Spleen (tissue), 11 donors: ENCODE measurements around the gene NUMA1. TPM values are rescaled to one million over a fixed set of nuclear protein-coding genes. Genes with fewer than 3 reads are reported as not detected.

Experiments used
- DNase-seq: peaks from one replicate; pipeline ENCODE4 v3.0.0-alpha.2; 2020
- H3K27ac ChIP-seq, 8 donors: fragments of 200-600 bp; sonication (generic) in 7 of 8; 1 replicate in 4 of 8; 2 replicates in 4 of 8; pipeline versions ENCODE4 v1.5.0 to v1.8.0; 2016 to 2021; ENCODE audit warnings: inconsistent platforms in 4 of 8, mild to moderate bottlenecking in 4 of 8, moderate library complexity in 1 of 8
- H3K27me3 ChIP-seq, 7 donors: fragments of 200-600 bp; sonication (generic) in 6 of 7; replicated peaks in 1 of 7; 1 replicate in 4 of 7; 2 replicates in 3 of 7; pipeline versions ENCODE4 v1.5.0 to v1.8.0; 2016 to 2021; ENCODE audit warnings: inconsistent platforms in 3 of 7, mild to moderate bottlenecking in 1 of 7
- H3K36me3 ChIP-seq, 6 donors: fragments of 200-600 bp; sonication (generic) in 5 of 6; 1 replicate in 4 of 6; 2 replicates in 2 of 6; pipeline versions ENCODE4 v1.5.0 to v1.8.0; 2016 to 2021; ENCODE audit warnings: inconsistent platforms in 2 of 6
- H3K4me1 ChIP-seq, 6 donors: fragments of 200-600 bp; sonication (generic) in 5 of 6; 1 replicate in 3 of 6; 2 replicates in 3 of 6; pipeline versions ENCODE4 v1.5.0 to v1.8.0; 2016 to 2021; ENCODE audit warnings: inconsistent platforms in 3 of 6
- H3K4me3 ChIP-seq, 8 donors: fragments of 200-600 bp; sonication (generic) in 7 of 8; 1 replicate in 4 of 8; 2 replicates in 4 of 8; pipeline versions ENCODE4 v1.5.0 to v1.8.0; 2016 to 2021; ENCODE audit warnings: inconsistent platforms in 4 of 8, mild to moderate bottlenecking in 4 of 8, moderate library complexity in 2 of 8
- H3K9me3 ChIP-seq, 8 donors: fragments of 200-600 bp; sonication (generic) in 7 of 8; 1 replicate in 4 of 8; 2 replicates in 4 of 8; pipeline versions ENCODE4 v1.5.0 to v1.8.0; 2016 to 2021; ENCODE audit warnings: inconsistent platforms in 4 of 8
- POLR2A ChIP-seq, 3 donors: fragments of 450-650 bp; IDR thresholded peaks; one replicate each; pipeline ENCODE4 v1.5.1; 2017; ENCODE audit warnings: antibody characterized with exemption in 3 of 3, mild to moderate bottlenecking in 1 of 3
- POLR2AphosphoS5 ChIP-seq, 3 donors: sonication (generic); formaldehyde crosslinking; IDR thresholded peaks; one replicate each; pipeline ENCODE4 v1.5.1; 2017; ENCODE audit warnings: antibody characterized with exemption in 3 of 3
- whole genome bisulfite sequencing, 5 donors: extraction: QIAGEN DNeasy Blood & Tissue Kit in 3 of 5; methylation state at CpG; one replicate each; pipeline versions ENCODE4 v1.1.5 to v1.1.7; 2013 to 2018; 5-methylcytosine and 5-hydroxymethylcytosine counted together
- intact Hi-C: fragments of 100-400 bp; cut with DNase I; formaldehyde crosslinking; loops from one replicate; pipeline ENCODE4 v1.15.0; 2023; ENCODE audit warnings: low total_unique reads
- polyA plus RNA-seq, 3 donors: library from polyadenylated mRNA; stranded (reverse); fragments of 200-250 nt; gene quantifications; one replicate each; pipeline ENCODE4 v1.2.1, GENCODE V29; 2013
- total RNA-seq, 7 donors: library from RNA; depleted of rRNA in 3 of 7; stranded (reverse); fragments of >200 nt in 3 of 7; fragmentation: NEBNext Ultra II Directional in 4 of 7; extraction: Animal tissue kit (Norgen Biotek cat#: 25700) in 4 of 7; gene quantifications; one replicate each; pipeline versions ENCODE4 v1.1.0 to v1.2.1, GENCODE V29; 2016 to 2021
- TF ChIP-seq, protein P1 (sequence below), 11 experiments: fragments of 200-600 bp in 7 of 11; fragments of 450-650 bp in 4 of 11; sonication (generic) in 4 of 11; IDR thresholded peaks in 8 of 11; conservative IDR thresholded peaks in 3 of 11; 1 replicate in 7 of 11; 2 replicates in 4 of 11; pipeline versions ENCODE4 v1.4.0 to v1.8.0; 2016 to 2021; ENCODE audit warnings: antibody characterized with exemption in 11 of 11, inconsistent platforms in 4 of 11, mild to moderate bottlenecking in 1 of 11
- donor health status: healthy with polysubstance abuse.
- donor health status: DM: no; HTN: no; CAD: no; lungs with moderate emphysema.
- donor health status: DM: no; HTN: no; CAD: no.
- donor health status: Bipolar disorder and iron deficiency.
- donor health status: healthy.
- donor health status: DM: no; HTN: no; CAD: no.
- donor health status: DM: yes; HTN: yes; CAD: no.

Gene NUMA1
- total and polyA plus RNA-seq, 10 donors, result 75.5 to 248 (median 185) TPM

DNA sequence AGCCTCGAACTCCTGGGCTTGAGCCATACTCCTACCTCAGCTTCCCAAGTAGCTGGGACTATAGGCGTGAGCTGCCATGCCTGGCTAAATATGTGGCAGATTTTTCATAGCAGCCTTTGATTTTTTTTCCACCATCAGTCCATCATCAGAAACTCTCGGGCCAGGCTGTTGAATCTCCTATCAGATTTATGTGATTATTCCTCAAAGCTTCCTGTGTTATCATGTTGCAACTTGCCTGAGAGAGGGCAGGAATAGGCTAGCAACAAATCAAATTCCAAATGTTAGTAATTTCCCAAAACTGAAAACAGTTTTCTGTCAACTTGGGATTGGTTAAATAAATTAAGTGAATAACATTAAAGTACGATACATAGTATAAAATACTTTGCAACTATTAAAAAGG, 3.7 kb upstream of the NUMA1 start:
- Histone ChIP-seq H3K36me3 (peaks cover 0 to 31% (median 5%) of the 10 kb centered on the region in 6 donors), H3K27ac (no peak overlapping the region), H3K4me1 (peaks cover 7 to 38% (median 23%) of the 10 kb centered on the region in 6 donors), H3K4me3 (no peak overlapping the region), H3K9me3 (no peaks in the 10 kb centered on the region), H3K27me3 (no peaks in the 10 kb centered on the region)
- no peak for TF ChIP-seq POLR2A (IDR thresholded peaks at IDR 0.05)
- TF ChIP-seq, protein P1, sequence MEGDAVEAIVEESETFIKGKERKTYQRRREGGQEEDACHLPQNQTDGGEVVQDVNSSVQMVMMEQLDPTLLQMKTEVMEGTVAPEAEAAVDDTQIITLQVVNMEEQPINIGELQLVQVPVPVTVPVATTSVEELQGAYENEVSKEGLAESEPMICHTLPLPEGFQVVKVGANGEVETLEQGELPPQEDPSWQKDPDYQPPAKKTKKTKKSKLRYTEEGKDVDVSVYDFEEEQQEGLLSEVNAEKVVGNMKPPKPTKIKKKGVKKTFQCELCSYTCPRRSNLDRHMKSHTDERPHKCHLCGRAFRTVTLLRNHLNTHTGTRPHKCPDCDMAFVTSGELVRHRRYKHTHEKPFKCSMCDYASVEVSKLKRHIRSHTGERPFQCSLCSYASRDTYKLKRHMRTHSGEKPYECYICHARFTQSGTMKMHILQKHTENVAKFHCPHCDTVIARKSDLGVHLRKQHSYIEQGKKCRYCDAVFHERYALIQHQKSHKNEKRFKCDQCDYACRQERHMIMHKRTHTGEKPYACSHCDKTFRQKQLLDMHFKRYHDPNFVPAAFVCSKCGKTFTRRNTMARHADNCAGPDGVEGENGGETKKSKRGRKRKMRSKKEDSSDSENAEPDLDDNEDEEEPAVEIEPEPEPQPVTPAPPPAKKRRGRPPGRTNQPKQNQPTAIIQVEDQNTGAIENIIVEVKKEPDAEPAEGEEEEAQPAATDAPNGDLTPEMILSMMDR (IDR thresholded peaks at IDR 0.05 in 8 of 11, conservative IDR thresholded peaks at IDR 0.05 in 3 of 11), result no peak
- TF ChIP-seq POLR2AphosphoS5 (IDR thresholded peaks at IDR 0.05), result no peak
- intact Hi-C loops, result no loop called here
- no peak for DNase-seq
- 88 to 94% (median 89%) methylated on average over 4 of the region's 4 CpGs for WGBS, 5 donors

DNA sequence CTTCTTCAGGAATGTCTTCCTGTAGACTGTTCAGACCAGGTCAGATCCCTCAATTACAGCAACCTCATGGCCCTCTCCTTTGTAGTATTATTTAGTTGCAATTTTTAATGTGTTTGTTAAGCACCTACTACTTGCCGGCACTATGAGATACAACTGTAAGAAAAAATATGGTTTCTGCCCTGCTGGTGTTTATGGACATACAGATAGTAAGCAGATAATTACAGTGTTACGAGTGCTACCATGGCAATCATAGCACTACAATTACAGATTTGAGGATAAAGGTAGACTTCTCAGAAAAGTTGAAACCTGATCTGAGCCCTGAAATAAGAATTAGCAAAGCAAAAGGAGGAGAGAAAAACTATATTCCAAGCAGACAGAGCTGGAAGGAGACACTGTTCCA, 3.1 kb upstream of the NUMA1 start:
- intact Hi-C loops, result no loop called here
- peaks cover 7 to 43% (median 30%) of the 10 kb centered on the region in 6 donors for H3K4me1 ChIP-seq
- no peak for DNase-seq
- peaks cover 0 to 24% (median under 1%) of the 10 kb centered on the region in 6 donors for H3K36me3 ChIP-seq
- no peak overlapping the region for H3K4me3 ChIP-seq
- no peaks in the 10 kb centered on the region for H3K9me3 ChIP-seq
- no peaks in the 10 kb centered on the region for H3K27me3 ChIP-seq
- no peak for TF ChIP-seq POLR2A (IDR thresholded peaks at IDR 0.05)
- TF ChIP-seq, protein P1 (IDR thresholded peaks at IDR 0.05 in 8 of 11, conservative IDR thresholded peaks at IDR 0.05 in 3 of 11), result no peak
- no peak for TF ChIP-seq POLR2AphosphoS5 (IDR thresholded peaks at IDR 0.05)
- 91 to 99% (median 96%) methylated on average over 2 of the region's 2 CpGs for WGBS, 5 donors
- no peak overlapping the region for H3K27ac ChIP-seq

DNA sequence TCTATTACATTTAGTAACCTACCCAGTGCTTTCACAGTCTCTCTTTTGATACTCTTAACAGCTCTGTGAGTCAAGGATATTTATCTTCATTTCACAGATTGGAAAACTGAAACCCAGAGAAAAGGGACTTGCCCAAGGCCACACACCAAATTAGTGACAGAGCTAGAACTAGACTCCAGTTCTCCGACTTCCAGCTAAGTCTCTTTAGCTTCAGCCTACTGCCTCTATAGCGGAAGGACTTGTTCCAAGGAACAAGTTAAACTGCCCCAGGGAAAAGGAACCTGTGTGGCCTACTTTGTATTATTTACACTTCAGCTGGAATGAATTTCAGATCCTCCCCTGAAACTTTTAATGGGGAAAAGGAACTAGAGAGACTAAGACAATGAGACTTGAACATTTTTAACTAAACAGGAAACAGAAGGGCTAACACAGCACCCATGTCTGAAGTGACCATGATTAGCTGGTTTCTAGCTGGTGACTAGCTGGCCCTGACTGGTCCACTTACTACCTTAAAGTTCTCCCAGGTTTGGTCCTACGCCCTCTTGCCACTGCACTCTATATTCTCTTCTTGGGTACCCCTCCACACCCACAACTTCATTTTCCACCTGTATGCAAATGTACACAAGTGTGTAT, 1.6 kb upstream of the NUMA1 start:
- no peaks in the 10 kb centered on the region for H3K27me3 ChIP-seq
- H3K9me3 ChIP-seq, result no peaks in the 10 kb centered on the region
- intact Hi-C loops, result no loop called here
- DNase-seq, result no peak
- H3K4me3 ChIP-seq, result no peak overlapping the region
- H3K36me3 ChIP-seq, result peaks cover 0 to 13% (median 0%) of the 10 kb centered on the region in 6 donors
- peak overlapping the region in 5 of 8 donors; percentile 89 to 95 (median 93) for H3K27ac ChIP-seq
- TF ChIP-seq POLR2AphosphoS5 (IDR thresholded peaks at IDR 0.05) (no peak), POLR2A (IDR thresholded peaks at IDR 0.05) (no peak)
- TF ChIP-seq, protein P1 (IDR thresholded peaks at IDR 0.05 in 8 of 11, conservative IDR thresholded peaks at IDR 0.05 in 3 of 11), result no peak
- 87 to 95% (median 93%) methylated on average over 3 of the region's 3 CpGs for WGBS, 5 donors
- peaks cover 7 to 57% (median 35%) of the 10 kb centered on the region in 6 donors for H3K4me1 ChIP-seq

DNA sequence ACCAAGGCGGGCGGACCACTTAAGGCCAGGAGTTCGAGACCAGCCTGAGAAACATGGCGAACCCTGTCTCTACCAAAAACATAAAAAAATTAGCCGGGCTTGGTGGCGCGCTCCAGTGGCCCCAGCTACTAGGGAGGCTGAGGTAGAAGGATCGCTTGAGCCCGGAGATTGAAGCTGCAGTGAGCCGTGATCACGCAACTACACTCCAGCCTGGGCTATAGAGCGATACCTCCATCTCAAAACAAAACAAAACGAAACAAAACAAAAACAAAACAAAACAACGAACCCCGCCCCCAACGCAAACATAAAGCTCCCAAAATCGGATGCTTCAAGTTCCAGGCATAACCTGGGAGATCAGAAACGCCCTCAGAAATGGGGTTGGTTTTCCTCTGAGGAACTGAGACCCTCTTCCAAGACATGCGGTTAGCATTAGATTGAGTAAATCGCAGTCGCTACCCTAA, 872 bp upstream of the NUMA1 start:
- H3K36me3 ChIP-seq, result peaks cover 0 to 11% (median under 1%) of the 10 kb centered on the region in 6 donors
- no peaks in the 10 kb centered on the region for H3K9me3 ChIP-seq
- no peaks in the 10 kb centered on the region for H3K27me3 ChIP-seq
- intact Hi-C loops, result no loop called here
- H3K27ac ChIP-seq, result peak overlapping the region; percentile 77 to 95 (median 91)
- peaks cover 7 to 63% (median 36%) of the 10 kb centered on the region in 6 donors for H3K4me1 ChIP-seq
- TF ChIP-seq, protein P1 (IDR thresholded peaks at IDR 0.05 in 8 of 11, conservative IDR thresholded peaks at IDR 0.05 in 3 of 11), result no peak
- TF ChIP-seq POLR2AphosphoS5 (IDR thresholded peaks at IDR 0.05), result no peak
- TF ChIP-seq POLR2A (IDR thresholded peaks at IDR 0.05), result no peak
- 74 to 81% (median 78%) methylated on average over 21 of the region's 21 CpGs for WGBS, 5 donors
- no peak for DNase-seq
- peak overlapping the region; percentile 56 to 86 (median 77) for H3K4me3 ChIP-seq
